H1 (cell line): Measurements from ENCODE around the gene RING1. TPM values are rescaled to one million over a fixed set of nuclear protein-coding genes. Genes with fewer than 3 reads are reported as not detected.

Experiments used
- CTCF ChIA-PET: fragments of 300-600 bp; sonication (Branson Sonifier 250); formaldehyde crosslinking; loops from one replicate; lab custom pipeline; 2021; ENCODE audit not compliant: partially characterized antibody; lab: Charles Lee
- POLR2A ChIA-PET: fragments of 300-600 bp; sonication (Branson Sonifier 250); formaldehyde crosslinking; loops from one replicate; lab custom pipeline; 2021; ENCODE audit warnings: inconsistent platforms; ENCODE audit not compliant: partially characterized antibody; lab: Charles Lee
- DNase-seq, 2 experiments: peaks; one replicate each; pipeline versions ENCODE4 v3.0.0 to v3.0.0-alpha.2; 2010 to 2022; ENCODE audit warnings: low spot score in 2 of 2, low read depth in 1 of 2, mixed read lengths in 1 of 2
- FAIRE-seq: peaks from 2 replicates; lab custom pipeline; 2011; peaks lifted over from hg19 to GRCh38; lab: Jason Lieb, UNC
- H2AFZ ChIP-seq: 2 replicates; pipeline ENCODE4 v1.8.1; 2012; ENCODE audit warnings: low read length, inconsistent platforms
- H2AK5ac ChIP-seq: 2 replicates; pipeline ENCODE4 v1.6.1; 2013; ENCODE audit warnings: low read depth, low read length
- H2BK120ac ChIP-seq: replicated peaks from 2 replicates; pipeline ENCODE3; 2013; ENCODE audit warnings: low read depth, low read length, inconsistent platforms
- H2BK12ac ChIP-seq: 2 replicates; pipeline ENCODE4 v1.6.1; 2013; ENCODE audit warnings: low read depth, low read length
- H2BK15ac ChIP-seq: 2 replicates; pipeline ENCODE4 v1.6.1; 2013; ENCODE audit warnings: low read length
- H2BK20ac ChIP-seq: 2 replicates; pipeline ENCODE4 v1.6.1; 2013; ENCODE audit warnings: low read length
- H2BK5ac ChIP-seq: 2 replicates; pipeline ENCODE4 v1.6.1; 2013; ENCODE audit warnings: low read depth, low read length
- H3K14ac ChIP-seq: 2 replicates; pipeline ENCODE4 v1.6.1; 2013; ENCODE audit warnings: inconsistent platforms; ENCODE audit not compliant: insufficient read length
- H3K18ac ChIP-seq: 2 replicates; pipeline ENCODE4 v1.6.1; 2013; ENCODE audit warnings: low read length; ENCODE audit errors: extremely low read depth
- H3K23ac ChIP-seq: 2 replicates; pipeline ENCODE4 v1.6.1; 2013; ENCODE audit warnings: inconsistent platforms; ENCODE audit not compliant: insufficient read length
- H3K23me2 ChIP-seq: 2 replicates; pipeline ENCODE4 v1.6.1; 2013; ENCODE audit warnings: low read depth, low read length
- H3K27ac ChIP-seq: 2 replicates; pipeline ENCODE4 v1.6.1; 2011; ENCODE audit warnings: low read depth, low read length, inconsistent platforms
- H3K27me3 ChIP-seq, 4 experiments: replicated peaks in 1 of 4; 1 replicate in 1 of 4; 2 replicates in 3 of 4; pipeline versions ENCODE4 v1.6.1 to v1.8.1; 2011 to 2013; ENCODE audit warnings: low read length in 3 of 4, mild to moderate bottlenecking in 3 of 4, inconsistent platforms in 2 of 4, mixed read lengths in 2 of 4, moderate library complexity in 1 of 4; ENCODE audit not compliant: control insufficient read depth in 3 of 4, insufficient read depth in 3 of 4; ENCODE audit errors: extremely low read depth in 1 of 4
- H3K36me3 ChIP-seq, 4 experiments: 2 replicates each; pipeline versions ENCODE4 v1.6.1 to v1.8.1; 2011 to 2013; ENCODE audit warnings: mild to moderate bottlenecking in 4 of 4, low read length in 3 of 4, moderate library complexity in 2 of 4, control low read depth in 1 of 4, inconsistent platforms in 1 of 4; ENCODE audit not compliant: insufficient read depth in 4 of 4, control insufficient read depth in 2 of 4
- H3K4ac ChIP-seq: replicated peaks from 2 replicates; pipeline ENCODE3; 2013; ENCODE audit warnings: low read length, low read depth, mixed read lengths, inconsistent platforms; ENCODE audit not compliant: insufficient read length
- H3K4me1 ChIP-seq, 4 experiments: replicated peaks in 1 of 4; 1 replicate in 1 of 4; 2 replicates in 3 of 4; pipeline versions ENCODE4 v1.6.1 to v1.8.1; 2011 to 2013; ENCODE audit warnings: low read length in 3 of 4, inconsistent platforms in 2 of 4, mixed read lengths in 1 of 4; ENCODE audit not compliant: insufficient read depth in 4 of 4, control insufficient read depth in 3 of 4
- H3K4me2 ChIP-seq, 2 experiments: 2 replicates each; pipeline versions ENCODE4 v1.6.1 to v1.8.1; 2011 to 2013; ENCODE audit warnings: low read depth in 2 of 2, low read length in 2 of 2, control low read depth in 1 of 2, inconsistent platforms in 1 of 2, mild to moderate bottlenecking in 1 of 2; ENCODE audit not compliant: insufficient read depth in 1 of 2
- H3K4me3 ChIP-seq, 4 experiments: fragments of 200-600, 300-600 bp in 1 of 4; sonication (generic), shearing (Covaris generic), sonication (Bioruptor Twin) in 1 of 4; 2 replicates each; pipeline versions ENCODE4 v1.5.1 to v1.8.1; 2011 to 2016; ENCODE audit warnings: low read length in 4 of 4, low read depth in 3 of 4, control low read depth in 2 of 4, inconsistent platforms in 2 of 4, mild to moderate bottlenecking in 2 of 4, mixed read lengths in 1 of 4, moderate library complexity in 1 of 4; ENCODE audit not compliant: insufficient read depth in 2 of 4; ENCODE audit errors: extremely low read depth in 1 of 4
- H3K56ac ChIP-seq: replicated peaks from 2 replicates; pipeline ENCODE3; 2013; ENCODE audit warnings: low read depth, mild to moderate bottlenecking, mixed read lengths, low read length, inconsistent platforms; ENCODE audit not compliant: insufficient read length
- H3K79me1 ChIP-seq: 2 replicates; pipeline ENCODE4 v1.6.1; 2013; ENCODE audit warnings: low read depth, low read length, control low read depth
- H3K79me2 ChIP-seq, 2 experiments: 2 replicates each; pipeline versions ENCODE4 v1.6.1 to v1.8.1; 2012 to 2013; ENCODE audit warnings: low read length in 2 of 2, mild to moderate bottlenecking in 2 of 2, inconsistent platforms in 1 of 2; ENCODE audit not compliant: insufficient read depth in 2 of 2, control insufficient read depth in 1 of 2
- H3K9ac ChIP-seq, 4 experiments: replicated peaks in 1 of 4; 1 replicate in 1 of 4; 2 replicates in 3 of 4; pipeline versions ENCODE4 v1.6.1 to v1.8.1; 2011 to 2013; ENCODE audit warnings: low read depth in 3 of 4, low read length in 3 of 4, control low read depth in 2 of 4, mild to moderate bottlenecking in 2 of 4, moderate library complexity in 2 of 4, inconsistent platforms in 1 of 4; ENCODE audit errors: extremely low read depth in 1 of 4
- H3K9me3 ChIP-seq, 2 experiments: 2 replicates each; pipeline versions ENCODE4 v1.6.1 to v1.8.1; 2012 to 2013; ENCODE audit warnings: mild to moderate bottlenecking in 2 of 2, moderate library complexity in 2 of 2, control low read depth in 1 of 2, inconsistent platforms in 1 of 2, low read depth in 1 of 2, low read length in 1 of 2, mixed read lengths in 1 of 2; ENCODE audit not compliant: insufficient read depth in 2 of 2
- H4K20me1 ChIP-seq, 2 experiments: replicated peaks in 1 of 2; 2 replicates each; pipeline versions ENCODE3 to v1.8.1; 2011 to 2013; ENCODE audit warnings: inconsistent platforms in 2 of 2, low read length in 2 of 2, mild to moderate bottlenecking in 1 of 2; ENCODE audit not compliant: insufficient read depth in 2 of 2, control insufficient read depth in 1 of 2
- H4K5ac ChIP-seq: 2 replicates; pipeline ENCODE4 v1.6.1; 2013; ENCODE audit warnings: low read length, low read depth, mixed read lengths, inconsistent platforms; ENCODE audit not compliant: insufficient read length
- H4K8ac ChIP-seq: 2 replicates; pipeline ENCODE4 v1.8.0; 2013; ENCODE audit warnings: mild to moderate bottlenecking, moderate library complexity, low read length, inconsistent platforms; ENCODE audit not compliant: insufficient read depth; ENCODE audit errors: extremely low read depth
- H4K91ac ChIP-seq: replicated peaks from 2 replicates; pipeline ENCODE3; 2013; ENCODE audit warnings: low read length, mixed read lengths, inconsistent platforms; ENCODE audit not compliant: insufficient read length
- CBX8 ChIP-seq: fragments of 300-800, 300-1000 bp; sonication (generic); IDR thresholded peaks from 2 replicates; pipeline ENCODE4 v1.7.1; 2016; ENCODE audit warnings: low read depth, low read length, borderline replicate concordance
- CTBP2 ChIP-seq: IDR thresholded peaks from 2 replicates; pipeline ENCODE4 v1.7.0; 2011; ENCODE audit warnings: borderline replicate concordance, mild to moderate bottlenecking, moderate library complexity, mixed read lengths, low read length; ENCODE audit not compliant: insufficient read depth, insufficient read length
- EP300 ChIP-seq, 2 experiments: IDR thresholded peaks; 1 replicate in 1 of 2; 2 replicates in 1 of 2; pipeline ENCODE4 v1.6.1; 2011 to 2012; ENCODE audit warnings: low read depth in 2 of 2, low read length in 2 of 2, mild to moderate bottlenecking in 2 of 2, borderline replicate concordance in 1 of 2, inconsistent platforms in 1 of 2, moderate library complexity in 1 of 2
- FOSL1 ChIP-seq: IDR thresholded peaks from 2 replicates; pipeline ENCODE4 v1.6.1; 2011; ENCODE audit warnings: mild to moderate bottlenecking, low read depth, low read length, moderate library complexity; ENCODE audit not compliant: insufficient read depth
- GABPA ChIP-seq: IDR thresholded peaks from 2 replicates; pipeline ENCODE4 v1.6.1; 2011; ENCODE audit warnings: mild to moderate bottlenecking, low read length, moderate library complexity, borderline replicate concordance; ENCODE audit not compliant: insufficient read depth
- KDM5A ChIP-seq: fragments of 200-600 bp; IDR thresholded peaks from 2 replicates; pipeline ENCODE4 v1.7.1; 2012; ENCODE audit warnings: mild to moderate bottlenecking, low read length, inconsistent platforms, mixed read lengths
- POU5F1 ChIP-seq: IDR thresholded peaks from 2 replicates; pipeline ENCODE4 v1.6.1; 2011; ENCODE audit warnings: low read depth, mild to moderate bottlenecking, low read length, moderate library complexity
- SP2 ChIP-seq: IDR thresholded peaks from 2 replicates; pipeline ENCODE4 v1.6.1; 2012; ENCODE audit warnings: mild to moderate bottlenecking, low read length, inconsistent platforms
- SP4 ChIP-seq: IDR thresholded peaks from 2 replicates; pipeline ENCODE4 v1.6.1; 2012; ENCODE audit warnings: low read length, inconsistent platforms
- WGBS, 2 experiments: shearing (Covaris generic) in 1 of 2; methylation state at CpG; one replicate each; pipeline versions ENCODE4 v1.1.6 to v1.1.7; 2013 to 2015; ENCODE audit warnings: low lambda C conversion rate in 2 of 2, mixed read lengths in 2 of 2, inconsistent platforms in 1 of 2, low coverage in 1 of 2, missing lambda C conversion rate in 1 of 2; ENCODE audit not compliant: insufficient replicate concordance in 2 of 2, insufficient coverage in 1 of 2, insufficient read length in 1 of 2; ENCODE audit errors: extremely low coverage in 1 of 2, missing lambda C conversion rate in 1 of 2; 5-methylcytosine and 5-hydroxymethylcytosine counted together
- polyA plus RNA-seq, 7 experiments: library from polyadenylated mRNA; depleted of rRNA in 3 of 7; stranded (reverse) in 5 of 7; unstranded in 2 of 7; fragments of >200 nt in 5 of 7; fragments of 200-250 nt in 2 of 7; gene quantifications; 1 replicate in 5 of 7; 2 replicates in 1 of 7; 4 replicates in 1 of 7; pipeline versions ENCODE4 v1.2.1 to v1.2.3, GENCODE V29; 2011 to 2013; ENCODE audit warnings: missing spikeins in 2 of 7, mixed read lengths in 2 of 7
- total RNA-seq: library from RNA; stranded (reverse); fragmentation: NEBNext Ultra II Directional; extraction: Animal tissue kit (Norgen Biotek cat#: 25700); gene quantifications from 2 replicates; pipeline ENCODE4 v1.2.1, GENCODE V29; 2021
- TF ChIP-seq, protein P1 (sequence below): IDR thresholded peaks from 2 replicates; pipeline ENCODE4 v1.6.1; 2011; ENCODE audit warnings: low read depth, mild to moderate bottlenecking, low read length; ENCODE audit not compliant: insufficient read depth

Gene RING1
- total and polyA plus RNA-seq, 2 of the 8 experiments (the other 6 are each of a cell fraction or from before 2014, with no cell fraction given) = 16.4 to 26.0 TPM

DNA sequence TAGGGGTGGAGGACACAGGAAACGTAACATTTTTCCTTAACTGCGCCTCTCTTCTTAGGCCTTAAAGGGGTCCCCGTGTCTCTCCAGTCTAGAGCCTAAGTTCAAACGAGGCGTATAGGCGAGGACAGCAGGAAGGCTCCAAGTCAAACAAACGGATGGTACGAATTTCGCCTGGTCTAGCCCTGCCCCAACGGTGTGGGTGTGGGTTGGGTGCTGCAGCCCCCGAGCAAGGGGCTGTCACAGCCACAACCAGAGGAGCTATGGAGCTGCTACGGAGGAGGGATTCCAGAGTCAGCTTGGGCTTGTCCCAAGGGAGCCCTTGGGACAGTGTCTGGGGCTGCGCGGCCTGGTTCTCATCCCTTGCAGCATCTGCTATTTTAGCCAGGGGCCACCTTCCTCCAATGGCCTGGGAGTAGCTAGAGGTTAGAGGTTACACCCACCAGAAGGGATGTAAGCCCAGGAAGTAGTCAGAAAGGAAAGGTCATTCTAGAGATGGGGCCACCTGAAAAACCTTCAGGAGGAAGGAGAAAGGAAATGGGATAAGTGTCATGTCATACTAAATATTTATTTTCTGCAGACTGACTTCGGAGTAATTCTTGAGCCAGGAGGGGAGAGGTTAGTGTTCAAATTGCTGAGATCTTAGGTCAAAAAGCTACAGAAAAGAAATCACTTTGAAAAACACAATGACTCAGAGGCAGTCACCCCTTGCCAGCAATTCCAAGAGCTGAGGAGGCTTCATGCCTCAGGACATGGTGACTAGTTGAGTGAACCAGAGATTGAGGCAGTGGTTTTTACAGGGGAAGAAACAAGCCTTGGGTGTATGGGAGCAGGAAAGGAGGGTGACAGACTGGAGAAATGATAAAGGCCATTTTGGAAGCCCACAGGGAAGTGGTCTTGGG lies 41.7 kb downstream of the RING1 start:
- Histone ChIP-seq H2BK120ac (no peak overlapping the region), H2BK15ac (no peak overlapping the region), H2AK5ac (no peak overlapping the region), H2AFZ (0 out of 2 replicates have a peak overlapping the region, but pooled peaks have one; percentile 77), H4K91ac (no peak overlapping the region), H3K18ac (no peak overlapping the region), H2BK20ac (no peak overlapping the region), H3K79me2 (no peaks in the 10 kb centered on the region), H3K27ac (peak overlapping the region; percentile 44; the same call in 1 of the 2 replicates), H3K36me3 (peaks cover 0 to 2% (median 0%) of the 10 kb centered on the region in 4 experiments; a peak in 1 of 8 replicates), H4K5ac (no peak overlapping the region), H3K23ac (no peak overlapping the region), H3K4ac (no peak overlapping the region), H2BK5ac (peak overlapping the region; percentile 5; the same call in 1 of the 2 replicates), H3K56ac (no peak overlapping the region), H3K9me3 (no peaks in the 10 kb centered on the region), H3K14ac (no peak overlapping the region), H3K9ac (peak overlapping the region; percentile 40 to 72 (median 57)), H4K8ac (no peak overlapping the region), H2BK12ac (no peak overlapping the region), H3K4me3 (peak overlapping the region; percentile 33 to 73 (median 70)), H3K4me1 (peaks cover 0 to 10% (median 7%) of the 10 kb centered on the region in 4 experiments; a peak in 4 of 7 replicates), H3K4me2 (peak overlapping the region; percentile 63 to 98), H3K27me3 (peaks cover 0 to 21% (median 11%) of the 10 kb centered on the region in 4 experiments; a peak in 6 of 7 replicates), H3K23me2 (peaks cover 9% of the 10 kb centered on the region; the same call in 1 of the 2 replicates), H3K79me1 (no peaks in the 10 kb centered on the region), H4K20me1 (no peaks in the 10 kb centered on the region)
- FAIRE-seq = no peak
- CTCF ChIA-PET = interaction anchor here (0.7 to 7.9 kb wide), 17 partner anchors 10 to 249 kb away, joined by 3 to 107 read pairs (median 8); partner anchors contain the start of genes B3GALT4, HSD17B8 and RING1
- POLR2A ChIA-PET = interaction anchor here (0.9 to 3.0 kb wide), 20 partner anchors 9 to 282 kb away, joined by 3 to 26 read pairs (median 4); partner anchors contain the start of genes B3GALT4, RING1, RPS18 and VPS52
- no peak for DNase-seq
- 33% methylated on average over 15 of the region's 15 CpGs; no CpG with 5 or more reads in 1 of the 2 experiments for WGBS, 2 experiments
- TF ChIP-seq POU5F1 (no peak), CBX8 (no peak), GABPA (no peak), EP300 (IDR thresholded peaks at IDR 0.05; ENCODE audit: borderline replicate concordance in 1 of 2, low read depth in 2 of 2, low read length in 2 of 2) (no peak), CTBP2 (no peak), SP2 (no peak), SP4 (no peak), FOSL1 (no peak), KDM5A (no peak)
- TF ChIP-seq, protein P1, sequence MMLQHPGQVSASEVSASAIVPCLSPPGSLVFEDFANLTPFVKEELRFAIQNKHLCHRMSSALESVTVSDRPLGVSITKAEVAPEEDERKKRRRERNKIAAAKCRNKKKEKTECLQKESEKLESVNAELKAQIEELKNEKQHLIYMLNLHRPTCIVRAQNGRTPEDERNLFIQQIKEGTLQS = no peak
